ENCODE data around the gene ATP8A1.
"Not testable (repeated sequence)": the region's sequence is repeated elsewhere in the genome, so short reads cannot be mapped to it uniquely, and the experiment has no call there.

Gene ATP8A1

GRCh38 chr4:42656679-42656943 is 294 bp downstream of the ATP8A1 start:
- TF ChIP-seq, protein P1, sequence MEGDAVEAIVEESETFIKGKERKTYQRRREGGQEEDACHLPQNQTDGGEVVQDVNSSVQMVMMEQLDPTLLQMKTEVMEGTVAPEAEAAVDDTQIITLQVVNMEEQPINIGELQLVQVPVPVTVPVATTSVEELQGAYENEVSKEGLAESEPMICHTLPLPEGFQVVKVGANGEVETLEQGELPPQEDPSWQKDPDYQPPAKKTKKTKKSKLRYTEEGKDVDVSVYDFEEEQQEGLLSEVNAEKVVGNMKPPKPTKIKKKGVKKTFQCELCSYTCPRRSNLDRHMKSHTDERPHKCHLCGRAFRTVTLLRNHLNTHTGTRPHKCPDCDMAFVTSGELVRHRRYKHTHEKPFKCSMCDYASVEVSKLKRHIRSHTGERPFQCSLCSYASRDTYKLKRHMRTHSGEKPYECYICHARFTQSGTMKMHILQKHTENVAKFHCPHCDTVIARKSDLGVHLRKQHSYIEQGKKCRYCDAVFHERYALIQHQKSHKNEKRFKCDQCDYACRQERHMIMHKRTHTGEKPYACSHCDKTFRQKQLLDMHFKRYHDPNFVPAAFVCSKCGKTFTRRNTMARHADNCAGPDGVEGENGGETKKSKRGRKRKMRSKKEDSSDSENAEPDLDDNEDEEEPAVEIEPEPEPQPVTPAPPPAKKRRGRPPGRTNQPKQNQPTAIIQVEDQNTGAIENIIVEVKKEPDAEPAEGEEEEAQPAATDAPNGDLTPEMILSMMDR (conservative IDR thresholded peaks at IDR 0.05; ENCODE audit: low read depth, low read length): no peak
- DNase-seq (ENCODE audit: low read depth): peak; percentile 2
- peak overlapping the region; percentile 71 for H3K4me3 ChIP-seq (ENCODE audit: low read depth, low read length)

DNA sequence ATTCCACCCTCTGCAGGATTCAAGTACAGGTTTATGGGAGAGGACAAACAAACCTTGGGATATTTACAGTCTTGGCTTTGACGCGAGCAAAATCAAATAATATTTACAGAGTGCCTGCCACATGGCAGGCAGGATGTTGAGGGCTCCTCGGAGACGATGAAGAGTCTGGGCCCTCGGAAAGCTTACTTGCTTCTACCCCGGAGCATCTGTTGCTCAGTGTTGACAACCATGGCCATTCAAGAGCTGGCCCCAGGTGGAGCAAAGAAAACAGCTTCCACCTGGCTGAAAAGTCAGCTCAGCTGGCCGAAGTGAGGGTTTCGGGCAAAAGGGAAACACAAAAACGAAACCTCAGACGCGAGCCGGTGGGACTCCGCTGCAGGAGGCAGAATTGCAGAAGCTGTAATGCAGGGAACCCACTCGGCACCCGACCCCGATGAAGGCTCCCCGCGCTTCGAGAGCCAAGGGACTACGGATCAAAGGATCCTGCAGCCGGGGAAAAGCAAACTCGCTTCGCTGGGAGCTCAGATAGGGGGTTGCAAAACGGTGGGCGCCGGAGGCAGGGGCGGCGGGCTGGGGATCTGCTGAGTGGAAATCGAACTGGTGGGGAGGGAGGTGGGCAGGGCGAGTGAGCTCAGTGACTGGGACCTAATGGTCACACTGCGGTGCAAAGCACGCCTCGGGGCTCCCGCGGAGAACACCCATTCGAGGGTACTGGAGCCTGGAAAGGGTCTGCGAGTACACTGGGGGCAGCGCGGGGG is 805 bp downstream of the ATP8A1 start:
- peak; percentile 7 for DNase-seq (ENCODE audit: low read depth)
- peak overlapping the region; percentile 71 for H3K4me3 ChIP-seq (ENCODE audit: low read depth, low read length)
- TF ChIP-seq, protein P1 (conservative IDR thresholded peaks at IDR 0.05; ENCODE audit: low read depth, low read length): no peak

GRCh38 chr4:42655269-42655637 is 1.7 kb downstream of the ATP8A1 start:
- H3K4me3 ChIP-seq (ENCODE audit: low read depth, low read length): no peak overlapping the region

GRCh38 chr4:42654631-42655268 is 2.2 kb downstream of the ATP8A1 start:
- TF ChIP-seq, protein P1 (conservative IDR thresholded peaks at IDR 0.05; ENCODE audit: low read depth, low read length): no peak
- H3K4me3 ChIP-seq (ENCODE audit: low read depth, low read length): no peak overlapping the region
- peak; percentile 35 for DNase-seq (ENCODE audit: low read depth)

More at GRCh38 chr4:42655269-42655637, 1.7 kb downstream of the ATP8A1 start:
- DNase-seq (ENCODE audit: low read depth): peak; percentile 1
- TF ChIP-seq, protein P1 (conservative IDR thresholded peaks at IDR 0.05; ENCODE audit: low read depth, low read length): no peak

DNA sequence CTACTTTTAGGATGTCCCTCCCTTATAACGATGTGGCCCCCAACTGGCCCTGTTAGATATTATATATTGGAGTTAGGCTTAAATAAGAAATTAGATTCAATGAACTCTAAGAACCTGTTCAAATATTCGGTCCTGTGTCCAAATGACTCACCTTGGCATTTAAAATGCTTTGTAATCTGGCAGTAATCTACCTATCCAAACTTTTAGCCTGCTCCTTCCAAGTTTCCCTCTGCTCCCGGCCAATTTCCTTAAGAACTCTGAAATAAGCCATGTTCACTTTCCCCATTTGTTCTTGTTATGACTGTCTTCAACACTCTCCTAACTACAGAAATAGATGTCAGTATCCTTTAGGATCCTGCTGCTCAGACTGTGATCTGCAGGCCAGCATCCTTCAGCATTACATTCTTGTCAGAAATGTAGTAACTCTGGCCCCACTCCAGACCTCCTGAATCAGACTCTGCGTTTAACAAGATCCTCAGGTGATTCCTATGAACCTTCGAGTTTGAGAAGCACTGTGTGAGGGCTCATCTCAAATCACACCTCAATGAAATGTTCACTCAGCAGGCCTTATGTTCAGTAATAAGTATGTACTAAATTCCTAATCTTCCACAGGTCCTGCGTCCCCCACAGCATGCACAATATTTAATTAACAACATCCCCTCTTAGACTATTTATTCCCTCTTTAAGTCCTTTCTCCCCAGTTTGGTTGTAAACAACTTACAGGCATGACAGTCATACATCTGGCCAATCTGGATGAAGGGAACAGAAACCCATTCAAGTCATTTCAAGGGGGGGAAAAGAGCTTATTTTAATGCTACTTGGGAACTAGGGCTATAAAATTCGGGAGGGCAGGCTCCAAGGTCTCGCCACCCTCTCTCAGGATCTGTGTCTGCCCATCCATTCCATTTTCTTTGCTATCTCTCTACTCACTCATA is 3.0 kb downstream of the ATP8A1 start:
- H3K4me3 ChIP-seq (ENCODE audit: low read depth, low read length): no peak overlapping the region
- TF ChIP-seq, protein P1 (conservative IDR thresholded peaks at IDR 0.05; ENCODE audit: low read depth, low read length): no peak
- DNase-seq (ENCODE audit: low read depth): no peak

- not testable (repeated sequence) for DNase-seq (ENCODE audit: low read depth); H3K4me3 ChIP-seq (ENCODE audit: low read depth, low read length)
Measured at GRCh38 chr4:42652529-42653231, 4.2 kb downstream of the ATP8A1 start.

DNA sequence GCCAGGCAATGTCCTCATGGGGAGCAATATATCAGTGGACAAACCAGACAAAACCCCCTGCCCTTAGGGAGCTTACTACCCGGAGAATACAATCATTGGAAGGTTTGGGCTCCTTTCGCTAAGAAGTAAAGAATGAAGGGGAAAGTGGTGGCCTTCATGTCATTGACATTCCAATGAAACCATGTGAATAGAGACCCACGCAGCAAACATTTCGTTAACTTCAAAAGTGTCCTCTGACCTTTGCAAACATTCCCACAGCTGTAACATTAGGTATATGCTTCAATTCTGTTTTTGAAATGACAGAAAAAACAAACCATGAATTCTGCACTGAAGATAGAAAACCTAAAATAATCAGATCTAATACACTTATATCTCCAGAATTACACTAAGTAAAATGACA is 7.0 kb downstream of the ATP8A1 start:
- TF ChIP-seq, protein P1 (conservative IDR thresholded peaks at IDR 0.05; ENCODE audit: low read depth, low read length): no peak
- no peak overlapping the region for H3K4me3 ChIP-seq (ENCODE audit: low read depth, low read length)
- no peak for DNase-seq (ENCODE audit: low read depth)
